GM23248 (cell line): ENCODE data around the gene PLA2G2D. TPM values are rescaled to one million over a fixed set of nuclear protein-coding genes. Genes with fewer than 3 reads are reported as not detected.

ENCODE experiments used
- DNase-seq: peaks from one replicate; pipeline ENCODE4 v3.0.0-alpha.2; 2015
- H2AFZ ChIP-seq: fragments of 200-600 bp; sonication (generic); 2 replicates; pipeline ENCODE4 v1.6.1; 2016; ENCODE audit warnings: antibody characterized with exemption
- H3F3A ChIP-seq: fragments of 200-600 bp; sonication (generic); 2 replicates; pipeline ENCODE4 v1.6.1; 2016; ENCODE audit warnings: mild to moderate bottlenecking, antibody characterized with exemption, mixed run types; ENCODE audit not compliant: insufficient read depth
- H3K27ac ChIP-seq: fragments of 200-600 bp; sonication (generic); 2 replicates; pipeline ENCODE4 v1.5.1; 2016; ENCODE audit warnings: mild to moderate bottlenecking
- H3K27me3 ChIP-seq: fragments of 200-600 bp; sonication (generic); replicated peaks from 2 replicates; pipeline ENCODE4 v1.6.1; 2016; ENCODE audit warnings: mild to moderate bottlenecking; ENCODE audit not compliant: insufficient read depth
- H3K36me3 ChIP-seq: fragments of 200-600 bp; sonication (generic); 2 replicates; pipeline ENCODE4 v1.6.1; 2016; ENCODE audit warnings: low read depth, mild to moderate bottlenecking
- H3K4me1 ChIP-seq: fragments of 200-600 bp; sonication (generic); 2 replicates; pipeline ENCODE4 v1.6.1; 2016; ENCODE audit warnings: mild to moderate bottlenecking; ENCODE audit not compliant: insufficient read depth
- H3K4me2 ChIP-seq: fragments of 200-600 bp; sonication (generic); one replicate; pipeline ENCODE4 v1.6.1; 2016; ENCODE audit warnings: mild to moderate bottlenecking; ENCODE audit not compliant: unreplicated experiment
- H3K4me3 ChIP-seq: fragments of 200-600 bp; sonication (generic); 2 replicates; pipeline ENCODE4 v1.5.1; 2016; ENCODE audit warnings: mild to moderate bottlenecking
- H3K79me2 ChIP-seq: fragments of 200-600 bp; sonication (generic); 2 replicates; pipeline ENCODE4 v1.6.1; 2016; ENCODE audit warnings: mild to moderate bottlenecking; ENCODE audit not compliant: insufficient read depth
- H3K9ac ChIP-seq: fragments of 200-600 bp; sonication (generic); 2 replicates; pipeline ENCODE4 v1.6.1; 2016; ENCODE audit warnings: mild to moderate bottlenecking
- H3K9me2 ChIP-seq: fragments of 200-600 bp; sonication (generic); 2 replicates; pipeline ENCODE4 v1.6.1; 2016; ENCODE audit warnings: mixed run types, mild to moderate bottlenecking, moderate library complexity; ENCODE audit not compliant: insufficient read depth
- H3K9me3 ChIP-seq: fragments of 200-600 bp; sonication (generic); one replicate; pipeline ENCODE4 v1.6.1; 2017; ENCODE audit warnings: low read depth
- H4K20me1 ChIP-seq: fragments of 200-600 bp; sonication (generic); 2 replicates; pipeline ENCODE4 v1.6.0; 2016; ENCODE audit not compliant: insufficient read depth
- EZH2 ChIP-seq: fragments of 200-600 bp; sonication (generic); IDR thresholded peaks from 2 replicates; pipeline ENCODE4 v1.6.1; 2018; ENCODE audit warnings: antibody characterized with exemption, mild to moderate bottlenecking; ENCODE audit not compliant: insufficient read depth, poor library complexity, severe bottlenecking
- EZH2phosphoT487 ChIP-seq: fragments of 200-600 bp; sonication (generic); IDR thresholded peaks from 2 replicates; pipeline ENCODE4 v1.6.1; 2018; ENCODE audit warnings: antibody characterized with exemption, moderate library complexity, mild to moderate bottlenecking, low read depth; ENCODE audit not compliant: insufficient read depth
- WGBS, 2 experiments: methylation state at CpG; one replicate each; pipeline ENCODE4 v1.1.6; 2015 to 2017; ENCODE audit warnings: low lambda C conversion rate in 2 of 2, low coverage in 1 of 2; ENCODE audit errors: missing lambda C conversion rate in 2 of 2; 5-methylcytosine and 5-hydroxymethylcytosine counted together
- in situ Hi-C: fragments of 300-500 bp; cut with MboI; formaldehyde crosslinking; loops from 2 replicates; pipeline ENCODE4 v1.15.0; 2020
- polyA plus RNA-seq: library from polyadenylated mRNA; unstranded; fragments of >200 nt; fragmentation: Nextera tagmentation; extraction: Ambion mirVana; gene quantifications from 2 replicates; pipeline ENCODE4 v1.2.1, GENCODE V29; 2016
- total RNA-seq: library from RNA; depleted of rRNA; stranded (reverse); fragments of >200 nt; shearing (Covaris generic); gene quantifications from 2 replicates; pipeline ENCODE4 v1.2.3, GENCODE V29; 2014

PLA2G2D gene
- total and polyA plus RNA-seq, 2 experiments from 2014 or later, result not detected

- H2AFZ ChIP-seq, result no peak overlapping the region
- H3K27ac ChIP-seq, result no peak overlapping the region
- no peak overlapping the region for H3K9ac ChIP-seq
- peaks cover 8% of the 10 kb centered on the region for H3K4me1 ChIP-seq
- H3K79me2 ChIP-seq, result no peaks in the 10 kb centered on the region
- DNase-seq, result no peak
- in situ Hi-C loops, result no loop called here
- no peaks in the 10 kb centered on the region for H3K9me3 ChIP-seq
- no peaks in the 10 kb centered on the region for H4K20me1 ChIP-seq
- H3K27me3 ChIP-seq, result peaks cover 3% of the 10 kb centered on the region; the same call in 1 of the 2 replicates
- H3F3A ChIP-seq, result no peaks in the 10 kb centered on the region
- H3K4me3 ChIP-seq, result no peak overlapping the region
- TF ChIP-seq EZH2 (no peak), EZH2phosphoT487 (no peak)
- 84 to 92% methylated on average over 10 of the region's 10 CpGs for WGBS, 2 experiments
- no peaks in the 10 kb centered on the region for H3K36me3 ChIP-seq
- H3K9me2 ChIP-seq, result no peaks in the 10 kb centered on the region
- no peak overlapping the region for H3K4me2 ChIP-seq
These were observed 7.6 kb upstream of the PLA2G2D start for GRCh38 chr1:20126806-20127440.

- Histone ChIP-seq H3K36me3 (no peaks in the 10 kb centered on the region), H2AFZ (no peak overlapping the region), H3F3A (no peaks in the 10 kb centered on the region), H4K20me1 (no peaks in the 10 kb centered on the region), H3K79me2 (no peaks in the 10 kb centered on the region), H3K4me1 (peaks cover 8% of the 10 kb centered on the region), H3K27me3 (peaks cover 9% of the 10 kb centered on the region; the same call in 1 of the 2 replicates), H3K4me2 (no peak overlapping the region), H3K9me3 (no peaks in the 10 kb centered on the region), H3K4me3 (no peak overlapping the region), H3K9ac (no peak overlapping the region), H3K27ac (no peak overlapping the region), H3K9me2 (no peaks in the 10 kb centered on the region)
- no peak for DNase-seq
- TF ChIP-seq EZH2phosphoT487 (no peak), EZH2 (no peak)
- WGBS, 2 experiments, result 71% methylated on average over 9 of the region's 9 CpGs
- in situ Hi-C loops, result no loop called here
These were observed 6.9 kb upstream of the PLA2G2D start for GRCh38 chr1:20126041-20126805.

GRCh38 chr1:20125100-20125499, 5.8 kb upstream of the PLA2G2D start:
- 60 to 61% methylated on average over 10 of the region's 10 CpGs for WGBS, 2 experiments
- H3K9me2 ChIP-seq, result no peaks in the 10 kb centered on the region
- H2AFZ ChIP-seq, result no peak overlapping the region
- peaks cover 8% of the 10 kb centered on the region for H3K4me1 ChIP-seq
- H3K9ac ChIP-seq, result no peak overlapping the region
- no peaks in the 10 kb centered on the region for H3K79me2 ChIP-seq
- TF ChIP-seq EZH2, result no peak
- no peak overlapping the region for H3K27ac ChIP-seq
- no peak for DNase-seq
- no peaks in the 10 kb centered on the region for H4K20me1 ChIP-seq
- in situ Hi-C loops, result no loop called here
- H3F3A ChIP-seq, result no peaks in the 10 kb centered on the region
- H3K4me3 ChIP-seq, result no peak overlapping the region
- H3K36me3 ChIP-seq, result no peaks in the 10 kb centered on the region
- no peak overlapping the region for H3K4me2 ChIP-seq
- H3K27me3 ChIP-seq, result peaks cover 17% of the 10 kb centered on the region
- no peaks in the 10 kb centered on the region for H3K9me3 ChIP-seq

- H3K9me3 ChIP-seq, result no peaks in the 10 kb centered on the region
- no peak overlapping the region for H3K4me3 ChIP-seq
- no peaks in the 10 kb centered on the region for H4K20me1 ChIP-seq
- H3K4me2 ChIP-seq, result no peak overlapping the region
- no peaks in the 10 kb centered on the region for H3F3A ChIP-seq
- no peak overlapping the region for H2AFZ ChIP-seq
- peak; percentile 81 for DNase-seq
- no peak overlapping the region for H3K27ac ChIP-seq
- TF ChIP-seq EZH2, result no peak
- no peak for TF ChIP-seq EZH2phosphoT487
- H3K9ac ChIP-seq, result no peak overlapping the region
- 33% methylated on average over 7 of the region's 7 CpGs for WGBS, 2 experiments
- H3K27me3 ChIP-seq, result peaks cover 17% of the 10 kb centered on the region
- no peaks in the 10 kb centered on the region for H3K79me2 ChIP-seq
- in situ Hi-C loops, result no loop called here
- H3K4me1 ChIP-seq, result peaks cover 8% of the 10 kb centered on the region
- H3K36me3 ChIP-seq, result no peaks in the 10 kb centered on the region
- no peaks in the 10 kb centered on the region for H3K9me2 ChIP-seq
These were observed 5.2 kb upstream of the PLA2G2D start for GRCh38 chr1:20124456-20125057.
